A549 (cell line): ENCODE measurements around the gene TOM1L2.

Source experiments
- CTCF ChIP-seq: fragments of >200 bp; sonication (Bioruptor Twin); formaldehyde crosslinking; IDR thresholded peaks from 3 replicates; pipeline ENCODE4 v1.5.1; 2016
- EHMT2 ChIP-seq: fragments of 200-600 bp; sonication (generic); IDR thresholded peaks from 2 replicates; pipeline ENCODE4 v1.6.1; 2016; ENCODE audit warnings: antibody characterized with exemption, low read depth, mild to moderate bottlenecking, moderate library complexity
- JUNB ChIP-seq: fragments of >200 bp; sonication (Bioruptor Twin); formaldehyde crosslinking; IDR thresholded peaks from 2 replicates; pipeline ENCODE4 v1.6.1; 2016
- MAFK ChIP-seq: fragments of 450-650 bp; IDR thresholded peaks from 2 replicates; pipeline ENCODE4 v1.6.1; 2014; ENCODE audit not compliant: partially characterized antibody
- PHF8 ChIP-seq: fragments of 200-600 bp; sonication (generic); IDR thresholded peaks from 2 replicates; pipeline ENCODE4 v1.6.1; 2016; ENCODE audit warnings: low read depth, mild to moderate bottlenecking, antibody characterized with exemption, moderate library complexity, borderline replicate concordance
- POLR2A ChIP-seq: IDR thresholded peaks from 2 replicates; pipeline ENCODE4 v1.6.1; 2012; ENCODE audit warnings: mild to moderate bottlenecking, low read length
- POLR2AphosphoS2 ChIP-seq: conservative IDR thresholded peaks from 2 replicates; pipeline ENCODE4 v1.6.1; 2012; ENCODE audit warnings: low read length, improper control_type of control experiment, inconsistent platforms
- RCOR1 ChIP-seq: fragments of 150-350 bp; IDR thresholded peaks from 2 replicates; pipeline ENCODE4 v1.6.1; 2014; ENCODE audit warnings: antibody characterized with exemption, low read length, low read depth
- TF ChIP-seq, protein P1 (sequence below): fragments of 150-350 bp; IDR thresholded peaks from 2 replicates; pipeline ENCODE4 v1.6.1; 2014; ENCODE audit warnings: low read depth, mild to moderate bottlenecking, low read length
- TF ChIP-seq, protein P2 (sequence below): fragments of 200-600 bp; sonication (generic); IDR thresholded peaks from 2 replicates; pipeline ENCODE4 v1.6.1; 2016; ENCODE audit warnings: antibody characterized with exemption, mild to moderate bottlenecking, moderate library complexity
- TF ChIP-seq, protein P3 (sequence below): IDR thresholded peaks from 2 replicates; pipeline ENCODE4 v1.6.1; 2012

DNA sequence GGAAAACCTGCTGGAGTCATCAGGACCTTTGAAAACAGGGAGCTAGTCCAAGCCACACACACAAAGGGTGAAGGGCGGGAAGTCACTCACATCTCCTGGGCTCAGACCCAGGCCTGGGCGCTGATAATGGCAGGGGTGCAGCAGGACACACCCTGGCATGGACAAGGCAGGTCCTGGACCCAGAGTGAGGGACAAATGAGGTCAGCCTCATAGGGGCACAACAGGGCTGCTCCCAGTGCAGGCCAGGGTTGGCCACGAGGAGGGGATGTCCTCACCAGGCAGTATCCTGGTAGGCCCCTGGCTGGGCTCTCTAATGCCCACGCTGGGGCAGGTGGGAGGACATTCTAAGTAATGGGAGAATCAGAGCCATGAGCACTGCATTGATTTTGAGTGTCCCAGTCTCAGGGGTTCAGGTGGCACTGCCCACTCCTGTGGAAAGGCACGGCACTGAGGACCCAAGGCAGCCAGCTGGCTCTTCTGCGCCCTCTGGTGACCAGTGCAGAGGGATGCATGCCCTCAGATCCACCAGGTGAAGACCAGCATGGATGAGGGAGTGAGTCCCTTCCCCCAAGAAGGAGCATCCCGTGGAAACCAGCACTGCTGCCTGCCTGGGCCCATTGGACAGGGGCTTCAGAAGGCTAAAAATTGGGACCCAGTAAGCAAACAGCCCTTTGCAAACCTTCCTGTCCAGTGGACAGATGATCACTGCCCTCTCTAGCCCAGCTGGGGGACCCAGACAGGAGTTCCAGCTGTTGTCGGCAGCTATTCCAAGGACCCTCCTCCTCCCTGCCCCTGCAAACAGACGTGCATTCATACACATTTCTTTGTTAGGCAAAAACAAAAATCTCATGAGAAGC, 112.1 kb downstream of the TOM1L2 start:
- TF ChIP-seq EHMT2 (no peak), CTCF (peak; percentile 99), POLR2AphosphoS2 (no peak), POLR2A (no peak), JUNB (no peak), PHF8 (no peak), RCOR1 (no peak), MAFK (no peak)
- TF ChIP-seq, protein P1, sequence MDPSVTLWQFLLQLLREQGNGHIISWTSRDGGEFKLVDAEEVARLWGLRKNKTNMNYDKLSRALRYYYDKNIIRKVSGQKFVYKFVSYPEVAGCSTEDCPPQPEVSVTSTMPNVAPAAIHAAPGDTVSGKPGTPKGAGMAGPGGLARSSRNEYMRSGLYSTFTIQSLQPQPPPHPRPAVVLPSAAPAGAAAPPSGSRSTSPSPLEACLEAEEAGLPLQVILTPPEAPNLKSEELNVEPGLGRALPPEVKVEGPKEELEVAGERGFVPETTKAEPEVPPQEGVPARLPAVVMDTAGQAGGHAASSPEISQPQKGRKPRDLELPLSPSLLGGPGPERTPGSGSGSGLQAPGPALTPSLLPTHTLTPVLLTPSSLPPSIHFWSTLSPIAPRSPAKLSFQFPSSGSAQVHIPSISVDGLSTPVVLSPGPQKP, result no peak
- TF ChIP-seq, protein P2, sequence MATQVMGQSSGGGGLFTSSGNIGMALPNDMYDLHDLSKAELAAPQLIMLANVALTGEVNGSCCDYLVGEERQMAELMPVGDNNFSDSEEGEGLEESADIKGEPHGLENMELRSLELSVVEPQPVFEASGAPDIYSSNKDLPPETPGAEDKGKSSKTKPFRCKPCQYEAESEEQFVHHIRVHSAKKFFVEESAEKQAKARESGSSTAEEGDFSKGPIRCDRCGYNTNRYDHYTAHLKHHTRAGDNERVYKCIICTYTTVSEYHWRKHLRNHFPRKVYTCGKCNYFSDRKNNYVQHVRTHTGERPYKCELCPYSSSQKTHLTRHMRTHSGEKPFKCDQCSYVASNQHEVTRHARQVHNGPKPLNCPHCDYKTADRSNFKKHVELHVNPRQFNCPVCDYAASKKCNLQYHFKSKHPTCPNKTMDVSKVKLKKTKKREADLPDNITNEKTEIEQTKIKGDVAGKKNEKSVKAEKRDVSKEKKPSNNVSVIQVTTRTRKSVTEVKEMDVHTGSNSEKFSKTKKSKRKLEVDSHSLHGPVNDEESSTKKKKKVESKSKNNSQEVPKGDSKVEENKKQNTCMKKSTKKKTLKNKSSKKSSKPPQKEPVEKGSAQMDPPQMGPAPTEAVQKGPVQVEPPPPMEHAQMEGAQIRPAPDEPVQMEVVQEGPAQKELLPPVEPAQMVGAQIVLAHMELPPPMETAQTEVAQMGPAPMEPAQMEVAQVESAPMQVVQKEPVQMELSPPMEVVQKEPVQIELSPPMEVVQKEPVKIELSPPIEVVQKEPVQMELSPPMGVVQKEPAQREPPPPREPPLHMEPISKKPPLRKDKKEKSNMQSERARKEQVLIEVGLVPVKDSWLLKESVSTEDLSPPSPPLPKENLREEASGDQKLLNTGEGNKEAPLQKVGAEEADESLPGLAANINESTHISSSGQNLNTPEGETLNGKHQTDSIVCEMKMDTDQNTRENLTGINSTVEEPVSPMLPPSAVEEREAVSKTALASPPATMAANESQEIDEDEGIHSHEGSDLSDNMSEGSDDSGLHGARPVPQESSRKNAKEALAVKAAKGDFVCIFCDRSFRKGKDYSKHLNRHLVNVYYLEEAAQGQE, result no peak
- TF ChIP-seq, protein P3, sequence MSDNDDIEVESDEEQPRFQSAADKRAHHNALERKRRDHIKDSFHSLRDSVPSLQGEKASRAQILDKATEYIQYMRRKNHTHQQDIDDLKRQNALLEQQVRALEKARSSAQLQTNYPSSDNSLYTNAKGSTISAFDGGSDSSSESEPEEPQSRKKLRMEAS, result peak; percentile 55; the same call in 1 of the 2 replicates
